Stimulated activated CD4-positive, alpha-beta T cell treated with anti-CD3 and anti-CD28 coated beads, Interleukin-12 subunit alpha, Interleukin-12 subunit beta, amount 100 ng/mL, for 24 hours (primary cell): ENCODE results near the gene CCDC127.
"Not testable (repeated sequence)": the region's sequence is repeated elsewhere in the genome, so short reads cannot be mapped to it uniquely, and the experiment has no call there.

Experiments used
- DNase-seq, 2 experiments: peaks; one replicate each; pipeline ENCODE4 v3.0.0-alpha.2; 2020; ENCODE audit warnings: low read depth in 2 of 2

CCDC127 gene

DNA sequence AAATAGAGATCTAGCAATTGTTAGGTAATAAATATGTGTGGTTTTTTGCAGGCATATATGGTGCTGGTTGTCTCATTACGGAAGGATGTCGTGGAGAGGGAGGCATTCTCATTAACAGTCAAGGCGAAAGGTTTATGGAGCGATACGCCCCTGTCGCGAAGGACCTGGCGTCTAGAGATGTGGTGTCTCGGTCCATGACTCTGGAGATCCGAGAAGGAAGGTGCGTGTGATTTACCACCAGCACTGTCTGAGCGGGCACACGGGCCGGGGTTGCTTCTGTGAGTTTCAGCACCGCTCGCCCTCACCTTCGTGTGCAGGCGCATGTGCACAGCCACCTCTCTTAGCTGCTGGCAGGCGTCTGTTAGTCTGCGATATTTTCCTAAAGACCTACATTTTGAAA is 15.5 kb upstream of the CCDC127 start:
- not testable (repeated sequence) for DNase-seq

DNA sequence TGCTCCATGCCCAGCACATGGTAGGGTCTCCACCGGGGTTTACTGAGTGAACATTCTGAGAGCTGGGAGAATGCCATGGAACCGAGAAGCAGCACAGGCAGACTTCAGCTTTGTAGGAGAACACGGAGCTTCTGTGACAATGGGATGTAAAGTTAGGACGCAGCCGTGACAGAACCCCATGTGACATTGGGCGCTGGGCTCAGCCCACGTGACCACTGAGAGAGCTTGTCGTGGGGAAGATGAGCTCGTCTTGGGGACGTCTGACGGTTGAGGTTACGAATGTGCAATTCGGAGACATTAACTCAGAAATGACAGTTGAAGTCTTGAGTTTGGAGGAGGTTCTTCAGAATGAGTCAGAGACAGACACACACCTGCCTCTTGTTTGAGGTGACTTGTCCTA is 13.7 kb upstream of the CCDC127 start:
- DNase-seq = no peak

DNA sequence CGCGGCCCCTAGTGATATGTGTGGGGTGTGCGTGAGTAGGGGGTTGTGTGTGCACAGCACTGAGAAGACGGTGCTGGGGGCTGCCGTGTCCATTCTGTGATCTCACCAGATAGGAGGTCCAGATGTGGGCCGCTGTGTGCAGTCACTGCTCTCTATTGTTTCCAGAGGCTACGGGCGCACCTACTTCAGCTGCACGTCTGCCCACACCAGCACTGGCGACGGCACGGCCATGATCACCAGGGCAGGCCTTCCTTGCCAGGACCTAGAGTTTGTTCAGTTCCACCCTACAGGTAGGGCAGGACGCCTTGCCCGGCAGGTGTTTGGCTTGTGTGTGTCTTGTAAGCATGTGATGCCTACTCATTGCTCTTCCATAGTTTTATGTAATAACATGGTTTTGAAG is 12.8 kb upstream of the CCDC127 start:
- no peak for DNase-seq

DNA sequence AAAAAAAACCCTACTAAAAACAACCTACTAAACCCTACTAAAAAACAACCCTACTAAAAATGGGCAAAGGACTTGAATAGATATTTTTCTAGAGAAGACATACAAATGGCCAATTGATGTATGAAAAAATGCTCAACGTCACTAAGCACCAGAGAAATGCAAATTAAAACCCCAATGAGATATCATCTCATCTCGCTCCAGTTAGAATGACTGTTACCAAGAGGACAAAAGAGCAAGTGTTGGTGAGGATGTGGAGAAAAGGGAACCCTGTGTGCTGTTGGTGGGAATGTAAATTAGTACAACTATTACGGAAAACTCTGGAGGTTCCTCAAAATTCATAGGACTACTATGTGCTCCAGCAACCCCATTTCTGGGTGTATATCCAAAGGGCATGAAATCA is 10.9 kb upstream of the CCDC127 start:
- DNase-seq = no peak

DNA sequence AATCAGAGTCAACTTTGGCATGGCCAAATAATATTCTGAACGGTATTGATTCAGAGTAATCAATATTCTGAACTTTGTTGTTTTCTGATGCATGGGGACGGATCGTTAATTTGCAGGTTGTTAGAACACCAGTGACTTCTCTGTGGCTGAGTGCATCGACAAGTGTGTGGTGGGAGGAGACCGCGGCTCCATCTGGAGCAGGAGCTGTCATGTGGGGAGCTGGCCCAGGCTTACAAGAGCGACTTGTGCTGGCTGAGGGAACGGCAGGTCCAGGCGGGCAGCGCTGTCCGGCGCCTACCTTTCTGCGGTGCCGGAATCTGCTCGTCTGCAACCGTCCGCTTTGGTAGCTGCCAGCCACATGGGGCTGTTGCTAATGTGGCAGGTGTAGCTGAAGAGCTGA is 9.4 kb upstream of the CCDC127 start:
- not testable (repeated sequence) for DNase-seq

DNA sequence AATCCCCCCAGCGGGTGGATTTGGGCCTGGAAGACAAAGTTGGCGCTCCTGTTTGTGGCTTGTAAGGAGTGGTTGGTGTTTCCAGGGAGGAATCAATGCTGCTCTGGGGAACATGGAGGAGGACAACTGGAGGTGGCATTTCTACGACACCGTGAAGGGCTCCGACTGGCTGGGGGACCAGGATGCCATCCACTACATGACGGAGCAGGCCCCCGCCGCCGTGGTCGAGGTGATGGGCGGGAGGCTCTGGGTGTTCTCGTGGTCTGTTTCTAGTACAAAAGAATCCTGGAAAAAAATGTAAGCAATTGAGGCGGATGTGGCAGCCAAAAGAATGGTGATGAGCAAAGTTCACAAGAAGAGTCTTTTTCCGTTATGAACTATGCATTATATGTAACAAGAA is 7.4 kb upstream of the CCDC127 start:
- DNase-seq = no peak

DNA sequence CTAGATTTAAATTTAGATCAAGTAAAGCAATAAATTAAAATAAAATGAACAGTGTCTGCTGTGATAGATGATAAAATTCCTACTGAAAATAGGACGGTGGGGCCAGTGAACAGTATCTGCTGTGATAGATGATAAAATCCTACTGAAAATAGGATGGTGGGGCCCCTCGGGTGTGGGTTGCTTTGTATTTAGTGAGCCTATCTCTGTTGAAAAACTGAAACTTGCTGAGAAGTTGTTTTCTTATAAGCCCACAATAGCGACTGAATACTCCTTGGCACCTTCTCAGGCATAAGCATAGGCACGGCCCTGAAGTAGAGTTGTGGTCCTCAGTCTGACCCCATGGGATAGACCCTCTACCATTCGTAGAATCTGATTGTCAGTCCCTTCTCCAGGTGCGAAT is 5.8 kb upstream of the CCDC127 start:
- DNase-seq = no peak

DNA sequence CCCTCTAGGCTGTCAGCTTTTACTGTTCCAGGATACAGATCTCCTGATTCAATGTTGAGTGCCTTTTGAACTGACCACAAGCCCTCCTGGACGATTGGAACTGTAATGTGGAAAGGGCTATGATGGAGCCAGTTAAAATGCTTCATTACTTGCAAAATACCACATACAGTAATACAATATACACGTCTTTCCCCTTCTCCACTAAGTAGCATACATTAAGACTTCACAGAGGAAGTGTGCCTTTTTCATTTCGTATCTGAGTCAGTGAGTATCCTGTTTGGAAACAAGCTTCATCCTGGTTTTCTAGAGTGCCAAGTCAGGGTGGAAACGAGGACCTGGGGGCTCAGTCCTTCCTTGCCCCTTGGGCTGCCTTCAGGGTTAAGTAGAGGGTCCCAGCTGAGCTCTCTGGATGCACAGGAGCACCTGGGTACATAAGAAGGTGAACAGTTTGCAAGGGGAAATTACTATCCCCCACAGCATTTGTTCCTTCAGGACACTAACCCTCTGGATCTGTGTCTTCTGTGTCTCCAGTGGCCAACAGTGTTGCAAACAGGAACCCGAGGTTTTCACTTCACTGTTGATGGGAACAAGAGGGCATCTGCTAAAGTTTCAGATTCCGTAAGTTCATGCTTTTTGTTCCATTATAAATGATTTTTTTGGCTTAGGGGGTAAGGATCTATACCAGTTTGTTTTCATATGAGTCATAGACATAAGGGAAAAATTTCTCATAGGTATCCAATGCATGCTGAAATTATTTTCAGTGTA is 5.2 kb upstream of the CCDC127 start:
- DNase-seq = not testable (repeated sequence)

DNA sequence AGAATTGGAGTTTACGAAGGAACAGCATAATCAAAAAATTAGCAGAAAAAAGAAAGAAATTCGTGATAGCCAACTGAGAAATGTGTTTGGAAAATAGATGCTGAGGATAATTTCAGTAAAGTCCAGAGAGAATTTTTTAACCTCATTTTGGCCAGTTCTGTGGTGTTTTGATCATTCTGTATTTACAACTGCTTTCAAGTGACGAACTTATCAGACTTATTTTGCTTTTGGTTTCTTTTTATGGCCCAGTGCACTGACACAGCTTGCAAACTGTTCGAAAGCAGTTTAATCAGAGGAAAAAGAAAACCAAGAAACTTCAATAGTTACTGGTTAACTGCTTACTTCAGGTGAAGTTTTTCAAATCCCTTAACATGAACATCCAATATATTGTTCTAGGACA is 2.0 kb upstream of the CCDC127 start:
- no peak for DNase-seq

DNA sequence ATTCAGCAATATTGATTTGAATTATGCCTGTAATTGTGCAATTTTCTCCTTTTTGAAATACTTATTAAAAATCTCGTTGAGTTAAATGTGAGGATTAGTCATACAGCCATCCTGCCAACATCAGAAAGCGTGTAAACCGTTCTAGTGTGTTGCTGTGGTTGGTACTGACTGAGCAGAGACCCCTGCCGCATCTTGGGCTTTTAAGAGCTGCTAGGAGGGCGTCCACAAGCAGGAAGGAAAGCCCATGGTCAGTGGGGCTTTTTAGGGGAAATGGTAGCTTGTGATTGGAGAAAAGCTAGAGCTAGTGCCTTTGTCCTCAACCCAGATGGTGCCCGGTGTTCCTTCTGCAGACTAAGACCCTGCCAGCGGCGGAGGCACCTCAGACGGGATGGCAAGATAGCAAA is 1.5 kb upstream of the CCDC127 start:
- DNase-seq = no peak

DNA sequence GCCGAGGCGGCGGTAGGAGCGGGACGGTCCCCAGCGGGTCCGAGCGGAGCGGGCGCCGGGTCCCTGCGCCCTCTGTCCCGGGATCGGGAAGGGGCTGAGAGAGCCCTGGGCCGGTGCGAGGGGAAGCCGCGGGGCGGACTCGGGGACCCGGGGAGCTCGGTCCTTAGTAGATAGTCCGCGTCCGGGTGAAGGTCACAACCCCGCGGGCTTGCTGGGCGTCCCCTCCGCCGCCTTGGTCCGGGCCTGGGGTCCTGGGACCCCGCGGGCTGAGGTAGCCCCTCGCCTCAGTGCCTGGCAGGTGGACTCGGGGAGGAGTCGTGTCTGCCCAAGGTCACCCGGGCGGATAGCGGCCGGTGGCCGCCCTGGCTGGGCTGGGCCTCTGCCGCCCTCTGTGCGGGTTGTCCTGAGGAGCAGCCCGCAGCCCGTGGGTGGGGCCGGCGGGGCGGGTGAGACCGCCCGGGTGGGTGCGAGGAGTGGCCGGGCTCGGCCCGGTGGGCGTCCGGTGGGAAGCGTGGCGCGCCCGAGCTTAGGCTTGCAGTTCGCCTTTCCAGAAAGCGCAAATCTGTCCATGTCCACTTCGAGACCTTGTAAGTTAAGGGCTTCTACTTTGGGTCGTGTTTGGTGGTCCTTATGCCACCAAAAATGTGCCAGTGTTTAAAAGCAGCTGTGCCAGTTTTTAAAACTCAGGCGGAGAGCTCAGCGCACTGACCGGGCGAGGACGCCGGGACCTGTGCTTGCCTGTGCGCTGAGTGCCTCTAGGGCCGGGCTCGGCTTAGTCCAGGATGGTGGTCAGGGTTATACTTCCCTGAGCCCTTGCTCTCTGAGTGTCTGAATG is 721 bp upstream of the CCDC127 start:
- DNase-seq = no peak

DNA sequence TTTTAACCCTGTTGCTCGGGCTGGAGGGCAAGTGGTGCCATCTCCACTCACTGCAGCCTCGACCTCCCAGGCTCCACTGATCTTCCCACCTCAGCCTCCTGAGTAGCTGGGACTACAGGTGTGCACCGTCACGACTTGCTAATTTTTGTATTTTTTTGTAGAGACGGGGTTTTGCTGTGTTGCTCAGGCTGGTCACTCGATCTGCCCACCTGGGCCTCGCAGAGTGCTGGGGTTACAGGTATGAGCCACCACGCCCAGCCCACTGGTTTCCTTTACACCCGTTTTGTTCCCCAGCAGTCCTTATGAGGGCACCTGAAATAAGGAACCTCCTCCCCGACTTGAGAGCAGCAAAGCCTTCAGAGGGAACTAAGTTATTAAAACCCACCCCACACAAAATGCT is 1.9 kb downstream of the CCDC127 start:
- DNase-seq = not testable (repeated sequence)

DNA sequence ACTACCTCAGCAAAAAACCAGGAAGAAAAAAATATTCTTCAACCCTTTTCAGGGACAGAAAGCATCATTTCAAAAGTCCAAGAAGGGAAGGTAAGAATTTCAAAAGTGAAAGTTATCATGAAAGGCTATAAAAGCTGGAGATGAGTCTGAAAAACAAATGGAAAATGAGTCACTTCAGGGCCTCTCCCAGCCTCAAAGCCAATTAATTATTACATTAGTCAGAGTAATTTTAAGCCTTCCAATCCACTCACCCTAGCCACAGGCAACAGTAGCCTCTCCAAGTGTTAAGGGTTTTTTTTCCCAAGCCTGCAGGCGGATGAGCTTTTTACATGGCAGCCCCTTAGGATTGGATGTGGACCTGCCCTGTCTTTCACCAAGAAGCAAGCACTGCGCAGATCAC is 2.7 kb downstream of the CCDC127 start:
- not testable (repeated sequence) for DNase-seq

DNA sequence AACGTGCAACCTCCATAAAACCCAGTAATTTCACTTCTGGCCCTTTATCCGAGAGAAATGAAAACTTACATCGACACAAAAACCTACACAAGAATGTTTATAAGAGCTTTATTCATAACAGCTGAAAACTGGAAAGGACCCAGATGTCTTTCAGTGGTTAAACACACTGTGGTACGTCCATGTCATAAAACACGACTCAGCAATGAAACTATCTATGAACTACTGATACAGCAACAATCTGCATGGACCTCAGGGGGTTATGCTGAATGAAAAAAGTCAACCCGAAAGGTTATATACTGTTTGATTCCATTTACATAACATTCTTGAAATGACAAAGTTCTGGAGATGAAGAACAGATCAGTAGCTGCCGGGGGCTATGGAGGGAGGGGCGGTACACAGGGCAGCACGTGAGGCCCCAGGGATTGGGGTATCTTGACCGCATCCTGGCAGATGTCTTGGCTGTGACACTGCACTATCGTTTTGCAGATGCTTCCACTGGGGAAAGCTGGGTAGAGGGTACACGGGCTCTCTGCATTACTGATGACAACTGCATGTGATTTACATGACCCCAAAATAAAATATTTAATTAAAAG is 4.1 kb downstream of the CCDC127 start:
- DNase-seq = no peak

DNA sequence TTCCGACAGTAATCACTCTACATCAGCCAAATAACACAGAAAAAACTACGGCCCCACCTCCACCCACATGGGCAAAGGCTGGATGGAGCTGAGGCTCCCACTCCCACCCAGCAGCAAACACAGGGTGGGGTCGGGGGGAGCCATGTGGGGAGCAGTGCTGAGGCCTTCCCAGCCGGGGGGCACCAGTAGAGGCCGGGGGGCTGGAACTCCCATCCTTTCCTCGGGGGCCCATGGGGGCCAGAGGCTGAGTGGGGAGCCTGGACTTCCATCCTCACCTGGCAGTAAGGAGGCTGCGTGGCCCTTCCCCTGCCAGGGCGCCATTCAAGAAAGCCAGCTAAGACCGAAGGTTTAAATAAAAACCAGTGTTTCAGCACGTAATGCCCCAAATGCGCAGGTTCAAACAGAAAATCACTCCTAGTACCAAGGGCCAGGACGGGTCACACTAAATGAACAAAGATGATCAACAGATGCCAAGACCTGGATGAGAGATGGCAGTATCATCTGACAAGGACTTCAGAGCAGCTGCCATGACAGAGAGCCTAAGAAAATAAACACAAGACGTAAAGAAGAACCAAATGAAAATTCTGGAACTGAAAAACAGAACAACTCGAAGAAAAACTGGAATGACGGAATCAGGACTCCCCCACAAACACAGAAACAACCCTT is 9.4 kb downstream of the CCDC127 start:
- no peak for DNase-seq

DNA sequence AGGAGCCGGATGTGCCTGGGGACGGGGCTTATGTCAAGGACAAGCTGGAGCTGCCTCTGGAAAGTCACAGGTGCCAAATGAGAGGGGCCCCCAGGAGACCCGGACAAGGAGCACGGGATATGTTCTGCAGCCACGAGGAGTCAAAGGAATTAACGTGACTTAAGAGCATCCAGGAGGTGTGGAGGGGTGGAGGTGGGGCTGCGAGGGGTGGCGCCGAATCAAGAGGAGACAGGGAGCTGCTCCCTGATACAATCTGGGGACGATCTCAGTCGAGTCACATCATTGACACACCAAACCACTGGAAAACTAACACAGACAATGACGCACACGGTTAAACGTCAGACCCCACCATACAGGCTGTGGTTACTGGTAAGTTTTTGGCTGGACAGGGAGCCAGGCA is 10.4 kb downstream of the CCDC127 start:
- DNase-seq = no peak

DNA sequence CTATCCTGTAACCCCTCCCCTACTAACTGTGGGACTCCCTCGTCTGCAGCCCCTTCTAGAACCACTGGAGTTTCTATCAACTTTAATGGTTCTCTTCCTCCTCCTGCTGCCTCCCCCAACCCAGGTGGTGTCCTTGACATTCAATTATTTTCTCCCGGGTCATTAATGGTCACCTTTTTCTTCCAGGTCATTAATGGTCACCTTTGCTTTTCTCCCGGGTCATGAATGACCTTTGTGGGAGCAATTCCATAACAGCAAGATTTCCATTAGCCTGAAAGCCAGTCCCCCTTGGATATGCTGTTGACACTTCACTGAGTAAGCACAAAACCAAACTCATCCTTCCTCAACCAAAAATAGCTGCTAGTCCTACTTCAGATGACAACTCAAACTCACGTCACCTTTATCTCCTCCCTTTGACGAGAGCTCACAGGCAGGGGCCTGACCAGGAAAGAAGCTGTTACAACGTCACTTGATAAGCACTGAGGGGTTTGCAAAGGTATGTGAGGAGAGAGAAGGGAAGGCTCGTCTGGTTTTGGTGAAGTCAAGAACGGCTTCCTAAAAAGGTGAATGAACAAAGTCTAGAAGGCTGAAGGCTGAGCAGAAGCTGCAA is 10.9 kb downstream of the CCDC127 start:
- no peak for DNase-seq

DNA sequence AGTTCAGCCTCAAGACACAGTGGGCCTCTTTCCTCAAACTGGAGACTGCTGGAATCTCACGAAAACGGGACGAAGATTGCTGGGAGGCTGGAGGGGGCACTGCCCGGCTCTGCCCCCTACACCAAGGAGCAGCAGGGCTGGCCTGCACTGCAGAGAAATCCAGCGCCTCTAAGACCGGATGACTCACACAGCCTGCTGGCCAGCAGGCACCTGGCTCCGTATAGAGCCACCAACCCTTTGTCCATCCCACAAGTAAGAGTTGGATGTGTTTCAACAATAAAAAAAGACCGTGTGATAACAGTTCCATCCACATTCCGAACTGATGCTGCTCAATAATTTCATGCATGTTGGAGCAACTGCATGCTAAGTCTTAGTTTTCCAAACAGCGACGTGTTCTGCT is 11.5 kb downstream of the CCDC127 start:
- no peak for DNase-seq

DNA sequence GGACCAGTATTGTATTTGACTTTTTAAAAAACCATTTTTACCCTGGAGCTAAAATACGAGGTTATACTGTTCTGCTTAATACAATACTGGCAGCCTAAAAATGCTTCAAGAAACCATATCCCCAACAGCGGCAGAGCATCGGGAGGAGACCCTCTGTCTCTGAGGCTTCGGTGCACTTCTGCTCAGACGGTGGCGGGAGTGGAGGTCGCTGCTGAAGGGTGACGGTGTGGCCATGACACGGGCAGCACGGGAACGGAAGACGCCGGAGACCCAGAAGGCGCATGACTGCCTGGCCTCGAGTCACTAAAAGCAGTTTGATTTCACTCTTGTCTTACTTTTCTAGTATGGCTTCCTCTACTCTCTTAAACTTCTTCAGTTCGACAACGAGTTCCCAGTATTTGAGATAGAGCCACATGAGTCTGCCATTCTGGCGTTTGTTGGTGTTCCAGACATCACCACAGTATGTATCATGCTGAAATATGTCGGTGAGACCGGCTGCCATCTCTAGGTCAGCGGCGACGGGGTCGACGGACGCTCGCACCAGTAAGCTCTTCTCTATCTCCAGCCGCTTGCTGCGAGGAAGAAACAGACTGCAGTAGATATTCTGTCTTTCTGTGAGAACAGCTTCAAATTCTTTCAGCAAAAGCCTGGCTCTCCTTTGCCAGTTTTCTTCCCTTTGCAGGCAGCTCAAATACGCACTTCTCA is 12.8 kb downstream of the CCDC127 start:
- no peak for DNase-seq

DNA sequence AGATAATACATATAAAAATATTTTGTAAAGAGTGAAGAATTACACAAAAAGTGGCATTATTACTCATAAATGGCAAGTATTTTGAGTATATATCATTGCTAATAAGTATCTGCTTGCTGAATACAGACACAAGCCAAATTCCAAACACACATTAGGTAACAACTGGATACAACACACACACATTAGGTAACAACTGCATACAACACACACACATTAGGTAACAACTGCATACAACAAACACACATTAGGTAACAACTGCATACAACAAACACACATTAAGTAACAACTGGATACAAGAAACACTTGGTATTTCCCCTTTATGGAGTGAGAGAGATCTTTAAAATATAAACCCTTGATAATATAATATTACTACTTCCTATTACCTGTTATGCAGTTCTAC is 13.5 kb downstream of the CCDC127 start:
- no peak for DNase-seq

DNA sequence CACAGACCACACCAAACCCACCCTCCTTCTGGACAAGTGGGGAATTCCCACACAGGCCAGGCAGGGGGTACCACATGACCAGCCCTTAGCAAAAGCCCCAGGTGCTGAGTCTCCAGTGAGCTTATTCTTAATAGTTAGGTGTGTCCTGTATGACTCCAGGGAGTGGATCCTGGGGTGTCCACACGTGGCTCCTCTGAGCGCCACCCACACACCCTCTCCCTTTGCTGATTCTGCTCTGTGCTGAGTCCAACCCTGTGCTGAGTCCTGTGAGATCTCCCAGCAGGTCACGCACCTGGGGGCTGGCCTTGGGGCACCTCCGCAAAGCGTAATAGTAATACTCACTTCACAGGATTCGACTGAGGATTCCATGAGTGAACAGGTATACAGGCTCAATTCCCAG is 14.0 kb downstream of the CCDC127 start:
- no peak for DNase-seq
